Keratinocyte (primary cell): ENCODE results near the gene NCAPH2. TPM values are rescaled to one million over a fixed set of nuclear protein-coding genes. Genes with fewer than 3 reads are reported as not detected.

Source experiments
- DNase-seq: peaks from one replicate; pipeline ENCODE4 v3.0.0-alpha.2; 2011; ENCODE audit warnings: low read depth, missing footprints, low spot score
- FAIRE-seq: peaks from 2 replicates; lab custom pipeline; 2011; peaks lifted over from hg19 to GRCh38; lab: Jason Lieb, UNC
- H2AFZ ChIP-seq: 2 replicates; pipeline ENCODE4 v1.6.0; 2012; ENCODE audit warnings: low read length, control low read depth, inconsistent platforms; ENCODE audit not compliant: control insufficient read depth
- H3K27ac ChIP-seq: 2 replicates; pipeline ENCODE4 v1.5.1; 2011; ENCODE audit warnings: low read length; ENCODE audit not compliant: control insufficient read depth, insufficient read depth
- H3K27me3 ChIP-seq: 3 replicates; pipeline ENCODE4 v1.6.0; 2011; ENCODE audit warnings: low read length; ENCODE audit not compliant: control insufficient read depth, insufficient read depth; ENCODE audit errors: extremely low read depth
- H3K36me3 ChIP-seq, 2 experiments: 2 replicates in 1 of 2; 3 replicates in 1 of 2; pipeline ENCODE4 v1.5.1; 2011; ENCODE audit warnings: low read length in 2 of 2, mild to moderate bottlenecking in 1 of 2; ENCODE audit not compliant: control insufficient read depth in 2 of 2, insufficient read depth in 2 of 2; ENCODE audit errors: extremely low read depth in 1 of 2
- H3K4me1 ChIP-seq: 3 replicates; pipeline ENCODE4 v1.5.1; 2011; ENCODE audit warnings: low read length; ENCODE audit not compliant: control insufficient read depth, insufficient read depth; ENCODE audit errors: extremely low read depth
- H3K4me2 ChIP-seq: 3 replicates; pipeline ENCODE4 v1.6.0; 2011; ENCODE audit warnings: low read depth, low read length; ENCODE audit not compliant: control insufficient read depth, insufficient read depth; ENCODE audit errors: extremely low read depth
- H3K4me3 ChIP-seq, 3 experiments: fragments of 200-600 bp in 1 of 3; sonication (generic) in 1 of 3; 2 replicates in 2 of 3; 3 replicates in 1 of 3; pipeline ENCODE4 v1.5.1; 2011 to 2016; ENCODE audit warnings: low read length in 3 of 3, mild to moderate bottlenecking in 3 of 3, control low read depth in 2 of 3, inconsistent platforms in 1 of 3, low read depth in 1 of 3, mixed read lengths in 1 of 3, mixed run types in 1 of 3, moderate library complexity in 1 of 3; ENCODE audit not compliant: control insufficient read depth in 2 of 3, insufficient read depth in 2 of 3; ENCODE audit errors: extremely low read depth in 1 of 3
- H3K79me2 ChIP-seq: 2 replicates; pipeline ENCODE4 v1.6.0; 2012; ENCODE audit warnings: low read length; ENCODE audit not compliant: control insufficient read depth, insufficient read depth
- H3K9ac ChIP-seq: 3 replicates; pipeline ENCODE4 v1.6.0; 2011; ENCODE audit warnings: low read length; ENCODE audit not compliant: control insufficient read depth, insufficient read depth; ENCODE audit errors: extremely low read depth
- H3K9me1 ChIP-seq: 3 replicates; pipeline ENCODE4 v1.6.0; 2011; ENCODE audit warnings: low read length; ENCODE audit not compliant: control insufficient read depth, insufficient read depth; ENCODE audit errors: extremely low read depth
- H3K9me3 ChIP-seq: 2 replicates; pipeline ENCODE4 v1.5.1; 2012; ENCODE audit warnings: low read depth, low read length; ENCODE audit not compliant: control insufficient read depth
- H4K20me1 ChIP-seq: 3 replicates; pipeline ENCODE4 v1.6.0; 2011; ENCODE audit warnings: low read length; ENCODE audit not compliant: control insufficient read depth, insufficient read depth; ENCODE audit errors: extremely low read depth
- EZH2 ChIP-seq: IDR thresholded peaks from one replicate; pipeline ENCODE4 v1.6.1; 2012; ENCODE audit warnings: inconsistent platforms, mild to moderate bottlenecking, low read length, moderate library complexity
- dilution Hi-C: fragments of 300-500 bp; cut with MboI; formaldehyde crosslinking; loops from one replicate; pipeline ENCODE4 v1.7.0; 2020; ENCODE audit warnings: low sequenced_read_pairs; ENCODE audit not compliant: extremely low pct_ligation_motif_present
- polyA plus RNA-seq, 5 experiments: library from polyadenylated mRNA; depleted of rRNA in 3 of 5; stranded (reverse) in 3 of 5; stranded (forward) in 1 of 5; unstranded in 1 of 5; fragments of >200 nt; gene quantifications; 1 replicate in 1 of 5; 2 replicates in 3 of 5; 3 replicates in 1 of 5; pipeline versions ENCODE4 v1.2.1 to v1.2.3, GENCODE V29; 2011 to 2012; ENCODE audit warnings: missing spikeins in 2 of 5, low read depth in 1 of 5, low replicate concordance in 1 of 5
- TF ChIP-seq, protein P1 (sequence below), 3 experiments: IDR thresholded peaks in 1 of 3; conservative IDR thresholded peaks in 1 of 3; optimal IDR thresholded peaks in 1 of 3; 2 replicates in 2 of 3; 3 replicates in 1 of 3; pipeline versions ENCODE3 to v1.5.1; 2011; ENCODE audit warnings: low read length in 3 of 3, mild to moderate bottlenecking in 3 of 3, moderate library complexity in 2 of 3, control low read depth in 1 of 3, inconsistent platforms in 1 of 3; ENCODE audit not compliant: insufficient read depth in 2 of 3; ENCODE audit errors: extremely low read depth in 1 of 3

Gene NCAPH2
- polyA plus RNA-seq, 1 donor (not counting 4 experiments of a cell fraction or from before 2014, with no cell fraction given) = 11.4 TPM

DNA sequence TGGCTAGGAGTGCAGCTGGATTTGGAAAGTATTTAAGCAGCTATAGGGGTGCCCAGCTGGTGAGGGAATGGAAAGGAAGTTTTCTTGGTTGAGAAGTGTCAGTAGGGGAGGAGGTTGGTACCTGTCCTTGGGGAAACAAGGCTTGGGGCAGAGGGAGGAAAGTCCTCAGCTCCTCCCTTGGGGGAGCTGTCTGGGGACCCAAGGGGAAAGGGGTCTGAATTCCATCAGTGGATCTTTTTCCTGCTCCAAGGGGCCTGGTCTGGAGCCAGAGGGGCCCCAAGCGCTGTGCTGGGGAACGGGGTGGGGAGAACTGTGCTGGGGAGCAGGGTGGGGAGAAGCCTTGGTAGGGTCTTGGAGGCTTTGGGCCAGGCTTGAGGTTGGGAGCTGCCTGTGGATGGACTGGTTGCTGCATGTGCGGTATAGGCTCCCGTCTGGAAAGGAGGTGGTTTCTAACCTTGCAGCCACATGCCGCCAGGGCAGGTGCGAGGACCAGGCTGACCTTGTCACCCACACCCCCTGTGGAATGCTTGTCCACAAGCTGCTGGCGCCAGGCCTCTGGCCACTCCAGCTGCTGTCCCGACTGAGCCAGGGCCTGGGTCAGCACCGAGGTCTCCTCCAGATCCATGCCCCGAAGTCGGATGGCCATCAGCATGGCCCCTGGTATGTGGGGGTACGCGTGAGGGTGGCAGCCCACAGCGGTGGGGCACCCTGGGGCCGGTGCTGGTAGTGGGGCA lies 20.8 kb downstream of the NCAPH2 start:
- no peak for DNase-seq
- no peak for FAIRE-seq

DNA sequence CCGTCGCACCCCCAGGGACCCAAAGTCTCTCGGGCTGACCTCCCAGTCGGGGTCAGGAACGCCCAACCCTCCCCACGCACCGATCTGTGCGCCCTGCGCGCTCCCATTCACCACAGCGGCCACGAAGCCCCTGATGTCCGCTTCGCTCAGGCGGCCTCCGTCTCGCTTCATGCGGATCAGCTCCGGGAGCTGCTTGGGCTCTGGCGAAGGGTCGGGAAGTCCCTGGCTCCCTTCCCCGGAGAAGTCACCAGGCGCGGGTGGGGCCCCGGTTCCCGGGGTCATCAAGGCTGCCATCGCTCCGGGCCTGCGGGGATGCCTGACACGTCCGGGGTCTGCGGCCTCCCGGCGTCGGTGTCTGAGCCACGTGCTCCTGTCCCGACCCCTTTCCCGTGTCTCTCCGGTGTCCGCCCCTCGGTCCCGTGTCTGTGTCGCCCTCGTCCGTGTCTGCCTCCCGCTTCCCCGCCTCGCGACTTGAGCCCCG lies 21.4 kb downstream of the NCAPH2 start:
- no peak for FAIRE-seq
- peaks cover 0 to 2% of the 10 kb centered on the region in 2 experiments for H3K36me3 ChIP-seq
- dilution Hi-C loops = no loop called here
- no peak overlapping the region for H2AFZ ChIP-seq
- peaks cover 11% of the 10 kb centered on the region for H3K27me3 ChIP-seq
- DNase-seq = no peak
- no peaks in the 10 kb centered on the region for H4K20me1 ChIP-seq
- peaks cover 15% of the 10 kb centered on the region for H3K4me1 ChIP-seq
- no peaks in the 10 kb centered on the region for H3K9me1 ChIP-seq
- H3K4me3 ChIP-seq = peak overlapping the region; percentile 50 to 79 (median 58)
- TF ChIP-seq, protein P1, sequence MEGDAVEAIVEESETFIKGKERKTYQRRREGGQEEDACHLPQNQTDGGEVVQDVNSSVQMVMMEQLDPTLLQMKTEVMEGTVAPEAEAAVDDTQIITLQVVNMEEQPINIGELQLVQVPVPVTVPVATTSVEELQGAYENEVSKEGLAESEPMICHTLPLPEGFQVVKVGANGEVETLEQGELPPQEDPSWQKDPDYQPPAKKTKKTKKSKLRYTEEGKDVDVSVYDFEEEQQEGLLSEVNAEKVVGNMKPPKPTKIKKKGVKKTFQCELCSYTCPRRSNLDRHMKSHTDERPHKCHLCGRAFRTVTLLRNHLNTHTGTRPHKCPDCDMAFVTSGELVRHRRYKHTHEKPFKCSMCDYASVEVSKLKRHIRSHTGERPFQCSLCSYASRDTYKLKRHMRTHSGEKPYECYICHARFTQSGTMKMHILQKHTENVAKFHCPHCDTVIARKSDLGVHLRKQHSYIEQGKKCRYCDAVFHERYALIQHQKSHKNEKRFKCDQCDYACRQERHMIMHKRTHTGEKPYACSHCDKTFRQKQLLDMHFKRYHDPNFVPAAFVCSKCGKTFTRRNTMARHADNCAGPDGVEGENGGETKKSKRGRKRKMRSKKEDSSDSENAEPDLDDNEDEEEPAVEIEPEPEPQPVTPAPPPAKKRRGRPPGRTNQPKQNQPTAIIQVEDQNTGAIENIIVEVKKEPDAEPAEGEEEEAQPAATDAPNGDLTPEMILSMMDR (optimal IDR thresholded peaks at IDR 0.05 in 1 of 3, IDR thresholded peaks at IDR 0.05 in 1 of 3, conservative IDR thresholded peaks at IDR 0.05 in 1 of 3; ENCODE audit: extremely low read depth in 1 of 3, insufficient read depth in 2 of 3, low read length in 3 of 3) = no peak
- TF ChIP-seq EZH2 = no peak
- H3K27ac ChIP-seq = no peak overlapping the region
- peak overlapping the region; percentile 60 for H3K9ac ChIP-seq
- H3K9me3 ChIP-seq = no peaks in the 10 kb centered on the region
- peaks cover 5% of the 10 kb centered on the region for H3K79me2 ChIP-seq
- H3K4me2 ChIP-seq = peak overlapping the region; percentile 85

More for the DNA sequence above, 20.8 kb downstream of the NCAPH2 start:
- H3K9me1 ChIP-seq = no peaks in the 10 kb centered on the region
- H3K4me1 ChIP-seq = peaks cover 21% of the 10 kb centered on the region
- TF ChIP-seq EZH2 = no peak
- TF ChIP-seq, protein P1 (optimal IDR thresholded peaks at IDR 0.05 in 1 of 3, IDR thresholded peaks at IDR 0.05 in 1 of 3, conservative IDR thresholded peaks at IDR 0.05 in 1 of 3; ENCODE audit: extremely low read depth in 1 of 3, insufficient read depth in 2 of 3, low read length in 3 of 3) = no peak
- H3K4me3 ChIP-seq = peak overlapping the region in 2 of 3 experiments; percentile 50 to 58
- peak overlapping the region; percentile 85 for H3K4me2 ChIP-seq
- H3K27ac ChIP-seq = no peak overlapping the region
- H3K9ac ChIP-seq = peak overlapping the region; percentile 60
- dilution Hi-C loops = no loop called here
- H3K79me2 ChIP-seq = peaks cover 11% of the 10 kb centered on the region
- peaks cover 2 to 5% of the 10 kb centered on the region in 2 experiments for H3K36me3 ChIP-seq
- peaks cover 11% of the 10 kb centered on the region for H3K27me3 ChIP-seq
- H2AFZ ChIP-seq = no peak overlapping the region
- no peaks in the 10 kb centered on the region for H3K9me3 ChIP-seq
- no peaks in the 10 kb centered on the region for H4K20me1 ChIP-seq
